Tibial nerve (tissue), 4 donors: ENCODE results near the gene NFASC. TPM values are rescaled to one million over a fixed set of nuclear protein-coding genes. Genes with fewer than 3 reads are reported as not detected.

Experiments
- DNase-seq, 2 donors: peaks; one replicate each; pipeline ENCODE4 v3.0.0-alpha.2; 2019; ENCODE audit warnings: low spot score in 2 of 2
- H3K27ac ChIP-seq, 4 donors: fragments of 200-600 bp; sonication (generic) in 3 of 4; one replicate each; pipeline ENCODE4 v1.5.1; 2017 to 2019; ENCODE audit warnings: mild to moderate bottlenecking in 1 of 4
- H3K27me3 ChIP-seq, 2 donors: fragments of 200-600 bp; sonication (generic) in 1 of 2; one replicate each; pipeline versions ENCODE4 v1.5.1 to v1.6.0; 2017 to 2019
- H3K36me3 ChIP-seq, 3 donors: fragments of 200-600 bp; sonication (generic); one replicate each; pipeline ENCODE4 v1.5.1; 2018 to 2019
- H3K4me1 ChIP-seq, 4 donors: fragments of 200-600 bp; sonication (generic) in 3 of 4; one replicate each; pipeline ENCODE4 v1.5.1; 2017 to 2019
- H3K4me3 ChIP-seq, 4 donors: fragments of 200-600 bp; sonication (generic) in 3 of 4; one replicate each; pipeline ENCODE4 v1.5.1; 2017 to 2019; ENCODE audit warnings: mild to moderate bottlenecking in 1 of 4, moderate library complexity in 1 of 4
- H3K9me3 ChIP-seq, 4 donors: fragments of 200-600 bp; sonication (generic) in 3 of 4; one replicate each; pipeline ENCODE4 v1.5.1; 2017 to 2019
- CTCF ChIP-seq, 5 experiments: fragments of 200-600 bp in 3 of 5; fragments of 450-650 bp in 2 of 5; sonication (generic) in 3 of 5; IDR thresholded peaks; one replicate each; pipeline ENCODE4 v1.5.1; 2016 to 2019; ENCODE audit warnings: antibody characterized with exemption in 5 of 5, mild to moderate bottlenecking in 3 of 5, moderate library complexity in 2 of 5
- EP300 ChIP-seq, 2 donors: sonication (generic); formaldehyde crosslinking; IDR thresholded peaks; one replicate each; pipeline ENCODE4 v1.6.1; 2017; ENCODE audit warnings: antibody characterized with exemption in 2 of 2, mild to moderate bottlenecking in 1 of 2
- POLR2A ChIP-seq, 2 donors: fragments of 450-650 bp; IDR thresholded peaks; one replicate each; pipeline ENCODE4 v1.6.1; 2017; ENCODE audit warnings: antibody characterized with exemption in 2 of 2, mild to moderate bottlenecking in 2 of 2, moderate library complexity in 2 of 2
- WGBS, 2 donors: methylation state at CpG; one replicate each; pipeline ENCODE4 v1.1.5; 2018; 5-methylcytosine and 5-hydroxymethylcytosine counted together
- total RNA-seq, 4 donors: library from RNA; depleted of rRNA; stranded (reverse); fragments of >200 nt; gene quantifications; one replicate each; pipeline ENCODE4 v1.1.0, GENCODE V29; 2016

The NFASC gene
- total RNA-seq, 4 donors from 2014 or later: 69.9 to 112 (median 94.0) TPM

DNA sequence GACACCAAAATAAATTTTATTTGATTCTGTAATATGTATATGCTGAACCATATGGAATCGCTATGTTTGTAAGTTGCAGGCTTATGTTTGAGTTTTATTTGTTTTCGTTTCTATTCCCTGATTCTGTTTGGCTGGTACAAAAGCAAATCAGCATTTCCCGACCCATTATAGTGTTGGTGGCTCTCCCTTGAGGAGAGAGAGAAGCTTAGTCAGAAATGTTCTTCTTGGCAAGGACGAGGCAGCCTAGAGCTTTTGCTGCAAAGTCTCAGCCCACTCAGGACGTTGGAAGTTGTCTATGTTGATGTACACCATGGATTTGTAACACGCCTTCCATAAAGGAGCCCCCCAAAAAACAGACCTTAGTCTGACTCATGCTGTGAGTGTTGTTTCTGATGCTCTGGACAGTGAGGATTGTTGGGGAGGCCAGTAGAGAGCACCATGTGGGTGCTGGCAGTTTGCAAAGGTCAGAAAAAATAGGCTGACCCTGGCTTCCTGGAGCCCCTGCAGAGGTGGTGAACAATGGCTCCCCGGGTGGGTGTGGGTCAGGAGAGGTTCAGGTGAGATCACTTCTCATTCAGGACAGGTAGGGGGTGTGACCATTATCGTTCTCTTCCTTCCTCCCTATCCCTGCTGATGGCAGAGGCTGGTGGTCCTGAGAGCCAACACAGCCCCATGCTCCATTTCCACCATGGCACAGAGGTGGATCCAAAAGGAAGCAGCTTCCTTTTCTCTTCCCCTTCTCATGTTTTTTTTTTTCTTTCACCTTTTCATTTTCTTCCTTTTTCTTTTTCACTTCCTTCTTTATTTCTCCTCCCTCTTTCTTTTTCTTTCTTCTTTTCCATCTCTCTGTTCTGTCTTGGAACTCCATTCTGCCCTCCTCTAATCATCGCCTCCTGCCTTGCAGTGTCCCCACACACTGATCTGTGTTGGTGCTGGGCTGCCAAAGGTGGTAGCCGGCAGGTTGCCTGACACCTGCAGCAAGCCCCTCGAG lies 88.0 kb downstream of the NFASC start:
- Histone ChIP-seq H3K4me3 (no peak overlapping the region), H3K4me1 (no peaks in the 10 kb centered on the region), H3K36me3 (peaks cover 0 to 13% (median 0%) of the 10 kb centered on the region in 3 donors), H3K9me3 (no peaks in the 10 kb centered on the region), H3K27ac (no peak overlapping the region), H3K27me3 (no peaks in the 10 kb centered on the region)
- WGBS, 2 donors: 68 to 69% methylated on average over 11 of the region's 11 CpGs
- DNase-seq: no peak
- TF ChIP-seq CTCF (IDR thresholded peaks at IDR 0.05) (no peak), EP300 (IDR thresholded peaks at IDR 0.05) (no peak), POLR2A (IDR thresholded peaks at IDR 0.05) (no peak)

DNA sequence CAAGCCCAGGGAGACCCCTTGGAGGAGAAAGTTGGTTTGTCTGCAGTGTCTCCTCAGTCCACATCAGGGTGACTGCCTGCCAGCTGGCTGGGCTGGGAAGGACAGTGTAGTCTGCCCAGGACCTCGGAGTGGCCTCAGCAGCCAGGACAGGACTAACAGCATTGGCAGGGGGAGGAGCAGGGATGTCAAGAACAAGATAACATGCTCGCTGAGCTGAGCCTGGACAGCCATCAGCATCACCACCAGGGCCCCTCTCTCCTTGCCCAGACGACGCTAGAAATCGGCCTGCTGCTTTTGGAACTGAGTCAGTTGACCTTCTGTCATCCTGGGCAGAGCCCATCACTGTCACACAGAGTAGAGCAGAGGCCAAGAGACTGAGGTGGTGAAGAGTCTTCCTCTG lies 88.7 kb downstream of the NFASC start:
- Histone ChIP-seq H3K4me3 (no peak overlapping the region), H3K27ac (no peak overlapping the region), H3K4me1 (no peaks in the 10 kb centered on the region), H3K27me3 (no peaks in the 10 kb centered on the region), H3K36me3 (peaks cover 0 to 9% (median 0%) of the 10 kb centered on the region in 3 donors), H3K9me3 (no peaks in the 10 kb centered on the region)
- TF ChIP-seq POLR2A (IDR thresholded peaks at IDR 0.05): no peak
- TF ChIP-seq CTCF (IDR thresholded peaks at IDR 0.05): no peak
- no peak for TF ChIP-seq EP300 (IDR thresholded peaks at IDR 0.05)
- DNase-seq: no peak
- WGBS, 2 donors: 38 to 50% methylated on average over 5 of the region's 5 CpGs

GRCh38 chr1:204959836-204960235 lies 89.2 kb downstream of the NFASC start:
- Histone ChIP-seq H3K4me3 (no peak overlapping the region), H3K4me1 (no peaks in the 10 kb centered on the region), H3K27ac (no peak overlapping the region), H3K27me3 (no peaks in the 10 kb centered on the region), H3K36me3 (peaks cover 0 to 5% (median 0%) of the 10 kb centered on the region in 3 donors), H3K9me3 (no peaks in the 10 kb centered on the region)
- no peak for DNase-seq
- TF ChIP-seq CTCF (IDR thresholded peaks at IDR 0.05): no peak
- 82 to 100% methylated on average over 2 of the region's 2 CpGs for WGBS, 2 donors

DNA sequence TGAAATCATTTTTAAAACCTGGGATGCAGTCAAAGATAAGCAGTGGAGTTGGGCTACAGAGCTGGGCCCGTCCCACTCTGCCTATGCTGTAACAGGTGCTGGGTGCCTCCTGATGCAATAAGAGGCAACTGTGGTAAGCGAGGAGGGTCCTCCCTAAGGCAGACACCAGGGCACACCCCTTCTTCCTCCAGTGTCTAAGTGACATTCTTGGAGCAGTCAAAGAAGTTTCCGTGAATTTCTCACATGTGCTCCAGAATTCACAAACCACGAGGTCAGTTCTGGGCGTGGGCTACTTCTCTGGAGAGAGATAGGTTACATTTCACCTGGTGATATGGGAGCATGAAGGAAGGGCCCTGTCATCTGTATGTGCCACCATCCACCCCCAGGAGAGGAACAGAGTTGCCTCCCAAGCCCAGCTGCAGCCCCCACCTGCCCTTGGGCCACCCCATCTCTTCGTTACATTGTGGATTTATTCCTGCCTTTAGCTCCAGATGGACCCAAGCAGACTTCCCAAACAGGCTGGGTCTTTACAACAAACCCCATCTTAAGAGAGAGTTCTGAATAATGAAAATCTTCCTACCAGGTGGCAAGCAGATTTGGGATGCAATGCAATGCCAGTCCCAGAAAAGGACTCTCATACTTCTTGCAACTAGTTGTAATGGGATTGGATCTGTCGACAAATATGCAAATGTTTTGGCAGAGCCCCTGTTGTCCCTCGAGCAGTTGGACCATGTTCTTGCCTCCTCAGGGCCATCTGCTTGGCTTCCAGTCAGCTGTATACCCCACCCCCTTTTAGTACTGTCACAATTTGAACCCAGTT lies 89.9 kb downstream of the NFASC start:
- Histone ChIP-seq H3K27me3 (no peaks in the 10 kb centered on the region), H3K36me3 (peaks cover 0 to 4% (median 0%) of the 10 kb centered on the region in 3 donors), H3K4me1 (no peaks in the 10 kb centered on the region), H3K27ac (no peak overlapping the region), H3K9me3 (no peaks in the 10 kb centered on the region), H3K4me3 (no peak overlapping the region)
- TF ChIP-seq CTCF (IDR thresholded peaks at IDR 0.05) (no peak), POLR2A (IDR thresholded peaks at IDR 0.05) (no peak), EP300 (IDR thresholded peaks at IDR 0.05) (no peak)
- 79 to 80% methylated on average over 8 of the region's 8 CpGs for WGBS, 2 donors
- no peak for DNase-seq
